ENCODE measurements around the gene B3GAT1.

B3GAT1 gene

DNA sequence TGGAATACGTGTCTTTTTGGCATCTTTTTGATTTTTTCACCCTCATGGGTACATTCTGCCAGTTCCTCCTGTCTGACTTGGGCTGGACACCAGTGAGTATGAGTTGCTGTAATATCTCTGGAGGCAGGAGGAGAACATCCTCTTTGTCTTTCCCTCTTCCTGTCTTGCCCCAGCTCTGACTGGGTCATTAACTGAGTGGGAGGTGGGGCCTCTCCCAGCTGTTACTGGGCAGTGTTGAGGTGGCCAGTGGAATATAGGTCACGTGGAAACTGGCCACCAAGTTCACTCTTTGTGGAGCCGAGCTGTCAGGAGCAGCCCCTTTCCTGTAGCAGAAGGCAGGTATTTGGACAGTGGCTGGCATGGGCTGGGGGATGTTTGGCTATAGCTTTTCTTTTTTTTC, 78.1 kb downstream of the B3GAT1 start:
- H3K27ac Mint-ChIP-seq: no peak overlapping the region
- DNase-seq (ENCODE audit: low spot score in 2 of 2) (no peak), ATAC-seq (ENCODE audit: low read depth) (no peak)
- no peaks in the 10 kb centered on the region for H3K9me3 Mint-ChIP-seq
- no peaks in the 10 kb centered on the region for H3K36me3 Mint-ChIP-seq
- H3K4me3 Mint-ChIP-seq: no peak overlapping the region
- H3K4me1 Mint-ChIP-seq: no peaks in the 10 kb centered on the region
- H3K27me3 Mint-ChIP-seq: peaks cover 14% of the 10 kb centered on the region

DNA sequence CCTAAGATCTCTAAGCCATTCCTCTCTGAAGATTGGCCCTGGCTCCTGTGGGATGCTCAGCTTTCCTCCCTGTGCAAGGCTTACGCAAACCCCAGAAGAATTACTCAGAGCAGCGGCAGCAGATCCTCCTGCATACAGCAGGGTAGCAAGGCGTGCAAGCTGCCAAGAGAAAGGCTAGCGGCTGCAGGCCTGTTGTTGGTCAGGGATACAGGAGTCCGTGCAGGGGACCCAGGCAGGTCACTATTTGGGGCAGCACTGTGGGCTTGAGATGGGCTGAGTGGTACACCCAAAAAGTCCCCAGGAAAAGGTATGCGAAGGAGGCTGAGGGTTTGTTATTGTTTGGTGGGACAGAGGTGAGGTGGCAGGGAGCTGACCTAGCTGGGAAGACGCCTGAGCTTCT, 78.7 kb downstream of the B3GAT1 start:
- no peak overlapping the region for H3K27ac Mint-ChIP-seq
- H3K27me3 Mint-ChIP-seq: peaks cover 14% of the 10 kb centered on the region
- ATAC-seq (ENCODE audit: low read depth) (no peak), DNase-seq (ENCODE audit: low spot score in 2 of 2) (no peak)
- H3K9me3 Mint-ChIP-seq: no peaks in the 10 kb centered on the region
- H3K36me3 Mint-ChIP-seq: no peaks in the 10 kb centered on the region
- no peak overlapping the region for H3K4me3 Mint-ChIP-seq
- H3K4me1 Mint-ChIP-seq: no peaks in the 10 kb centered on the region

DNA sequence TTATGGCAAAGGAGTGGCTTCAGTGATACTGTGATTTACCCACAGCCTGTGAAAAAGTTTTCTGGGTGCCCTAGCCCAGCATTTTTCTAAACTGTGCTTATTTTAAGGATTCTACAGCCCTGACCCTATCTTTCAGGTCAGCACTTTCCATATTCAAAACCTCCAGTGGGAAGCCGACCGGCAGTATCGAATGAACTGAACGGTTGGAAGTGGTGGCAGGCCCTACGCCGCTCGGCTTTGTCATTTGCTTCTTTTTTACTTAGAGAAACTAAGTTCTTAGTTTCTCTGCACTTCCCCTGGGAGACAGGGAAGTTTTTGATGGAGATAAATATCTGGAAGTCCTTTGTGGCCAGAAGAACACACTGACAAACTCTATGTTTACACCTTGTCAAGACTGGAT, 79.3 kb downstream of the B3GAT1 start:
- Mint-ChIP-seq H3K4me3 (peak overlapping the region; percentile 76), H3K4me1 (no peaks in the 10 kb centered on the region), H3K9me3 (no peaks in the 10 kb centered on the region), H3K36me3 (no peaks in the 10 kb centered on the region), H3K27ac (no peak overlapping the region), H3K27me3 (peaks cover 14% of the 10 kb centered on the region)
- DNase-seq (ENCODE audit: low spot score in 2 of 2) (no peak), ATAC-seq (ENCODE audit: low read depth) (no peak)

DNA sequence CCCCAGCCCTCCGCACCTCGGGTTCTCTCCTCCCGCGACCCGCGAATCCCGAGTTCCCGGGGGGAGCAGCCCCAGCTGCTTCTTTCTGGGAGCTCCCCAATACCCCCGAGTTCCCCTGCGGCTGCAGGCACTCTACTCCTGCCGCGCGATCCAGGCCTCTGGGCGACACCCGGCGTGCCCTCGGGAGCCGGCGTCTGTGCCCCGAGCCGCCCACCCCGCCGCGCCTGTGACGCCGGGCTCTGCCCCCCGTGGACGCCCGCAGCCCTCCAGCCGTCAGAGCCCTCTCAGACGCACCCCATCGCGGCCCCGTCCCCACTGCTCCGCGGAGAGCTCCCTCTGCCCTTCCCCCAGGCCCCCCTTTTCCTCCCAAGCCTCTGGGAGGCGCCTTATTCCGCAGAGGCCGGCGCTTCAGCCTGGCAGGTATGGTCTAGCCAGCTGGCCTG, 79.8 kb downstream of the B3GAT1 start:
- Mint-ChIP-seq H3K4me3 (peak overlapping the region; percentile 76), H3K4me1 (no peaks in the 10 kb centered on the region), H3K27ac (no peak overlapping the region), H3K36me3 (no peaks in the 10 kb centered on the region), H3K9me3 (no peaks in the 10 kb centered on the region), H3K27me3 (peaks cover 16% of the 10 kb centered on the region)
- DNase-seq (ENCODE audit: low spot score in 2 of 2) (no peak), ATAC-seq (ENCODE audit: low read depth) (peak; percentile 27)

DNA sequence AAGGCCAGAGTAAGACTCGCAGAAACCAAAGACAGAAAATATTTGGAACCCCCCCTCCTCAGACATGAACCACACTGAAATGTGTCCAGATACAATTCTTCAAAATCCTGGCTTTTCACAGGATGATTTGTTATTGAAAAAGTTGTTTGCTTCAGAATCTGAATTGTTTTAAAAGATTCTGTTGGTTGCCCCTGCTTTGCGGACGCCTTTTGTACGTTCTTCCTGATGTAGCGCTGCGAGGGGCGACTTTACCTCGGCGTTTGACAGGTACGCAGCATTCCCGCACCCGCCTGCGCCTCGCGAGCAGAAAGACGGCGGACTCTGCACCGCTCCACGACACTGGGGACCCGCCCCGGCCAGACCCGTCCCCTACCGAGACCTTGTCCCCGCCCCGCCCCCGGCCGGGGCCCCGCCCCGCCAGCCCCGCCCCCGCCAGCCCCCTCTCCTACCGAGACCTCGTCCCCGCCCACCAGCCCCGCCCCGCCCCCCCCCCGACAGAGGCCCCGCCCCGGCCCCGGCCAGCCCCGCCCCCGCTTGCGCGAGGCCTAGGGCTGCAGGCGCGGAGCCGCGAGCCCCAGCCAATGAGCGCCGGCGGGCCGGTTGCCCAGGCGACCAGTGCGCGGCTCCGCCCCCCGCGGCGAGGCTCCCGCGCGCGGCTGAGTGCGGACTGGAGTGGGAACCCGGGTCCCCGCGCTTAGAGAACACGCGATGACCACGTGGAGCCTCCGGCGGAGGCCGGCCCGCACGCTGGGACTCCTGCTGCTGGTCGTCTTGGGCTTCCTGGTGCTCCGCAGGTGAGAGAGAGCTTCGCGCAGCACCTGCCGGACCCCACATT, 80.5 kb downstream of the B3GAT1 start, which contains the start of gene GLB1L2:
Gene GLB1L2, plus strand, starts transcription at position 635 of the 835 bp plus-strand sequence. Its CDS starts 74 bp downstream, at position 709.
- peak within 1 kb of the TSS; percentile 77 for H3K4me3 Mint-ChIP-seq
- H3K4me1 Mint-ChIP-seq: no peaks in the 10 kb centered on the region
- ATAC-seq (ENCODE audit: low read depth): peak; percentile 94
- no peaks in the 10 kb centered on the region for H3K36me3 Mint-ChIP-seq
- no peak within 1 kb of the TSS for H3K27ac Mint-ChIP-seq
- peak; percentile 43 to 58 for DNase-seq (ENCODE audit: low spot score in 2 of 2)
- peaks cover 19% of the 10 kb centered on the region for H3K27me3 Mint-ChIP-seq
- no peaks in the 10 kb centered on the region for H3K9me3 Mint-ChIP-seq

DNA sequence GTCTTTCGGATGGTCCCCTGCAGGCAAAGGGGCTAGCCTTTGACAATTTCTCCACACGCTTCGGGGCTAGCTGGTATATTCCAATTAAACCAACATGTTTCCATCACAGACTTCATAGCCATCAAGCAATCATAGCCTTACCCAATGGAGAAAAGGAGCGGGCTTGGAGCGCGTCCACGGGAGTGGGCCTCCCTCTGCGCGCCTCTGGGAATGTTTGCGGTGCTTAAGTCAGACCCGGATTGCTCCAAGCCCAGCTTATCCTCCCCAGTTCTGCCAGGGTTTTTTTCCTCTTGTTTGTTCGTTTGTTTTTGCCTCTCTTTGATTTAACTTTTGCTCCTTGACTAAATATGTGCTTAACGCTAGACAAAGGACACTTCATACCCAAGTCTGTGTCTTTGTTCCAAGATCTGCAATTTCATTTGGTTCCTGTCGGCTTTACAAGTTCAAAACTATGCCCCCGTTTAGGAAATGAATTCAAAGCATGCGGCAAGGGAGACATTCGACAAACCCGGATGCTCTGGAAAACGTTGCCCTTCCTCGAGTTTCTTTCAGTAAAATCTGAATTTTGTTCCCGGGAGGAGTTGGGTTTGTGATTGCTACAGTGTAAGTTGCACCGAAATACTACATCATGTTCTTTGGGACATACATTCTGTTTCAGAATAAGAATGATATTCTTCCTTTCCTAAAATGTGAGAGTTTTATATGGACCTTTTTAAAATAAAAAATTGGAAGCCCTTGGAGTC, 81.3 kb downstream of the B3GAT1 start:
- no peaks in the 10 kb centered on the region for H3K36me3 Mint-ChIP-seq
- no peak overlapping the region for H3K27ac Mint-ChIP-seq
- peaks cover 21% of the 10 kb centered on the region for H3K27me3 Mint-ChIP-seq
- H3K9me3 Mint-ChIP-seq: no peaks in the 10 kb centered on the region
- ATAC-seq (ENCODE audit: low read depth): no peak
- no peaks in the 10 kb centered on the region for H3K4me1 Mint-ChIP-seq
- DNase-seq (ENCODE audit: low spot score in 2 of 2): no peak
- peak overlapping the region; percentile 77 for H3K4me3 Mint-ChIP-seq
